ENCODE results near the gene SLX9.

Gene SLX9

DNA sequence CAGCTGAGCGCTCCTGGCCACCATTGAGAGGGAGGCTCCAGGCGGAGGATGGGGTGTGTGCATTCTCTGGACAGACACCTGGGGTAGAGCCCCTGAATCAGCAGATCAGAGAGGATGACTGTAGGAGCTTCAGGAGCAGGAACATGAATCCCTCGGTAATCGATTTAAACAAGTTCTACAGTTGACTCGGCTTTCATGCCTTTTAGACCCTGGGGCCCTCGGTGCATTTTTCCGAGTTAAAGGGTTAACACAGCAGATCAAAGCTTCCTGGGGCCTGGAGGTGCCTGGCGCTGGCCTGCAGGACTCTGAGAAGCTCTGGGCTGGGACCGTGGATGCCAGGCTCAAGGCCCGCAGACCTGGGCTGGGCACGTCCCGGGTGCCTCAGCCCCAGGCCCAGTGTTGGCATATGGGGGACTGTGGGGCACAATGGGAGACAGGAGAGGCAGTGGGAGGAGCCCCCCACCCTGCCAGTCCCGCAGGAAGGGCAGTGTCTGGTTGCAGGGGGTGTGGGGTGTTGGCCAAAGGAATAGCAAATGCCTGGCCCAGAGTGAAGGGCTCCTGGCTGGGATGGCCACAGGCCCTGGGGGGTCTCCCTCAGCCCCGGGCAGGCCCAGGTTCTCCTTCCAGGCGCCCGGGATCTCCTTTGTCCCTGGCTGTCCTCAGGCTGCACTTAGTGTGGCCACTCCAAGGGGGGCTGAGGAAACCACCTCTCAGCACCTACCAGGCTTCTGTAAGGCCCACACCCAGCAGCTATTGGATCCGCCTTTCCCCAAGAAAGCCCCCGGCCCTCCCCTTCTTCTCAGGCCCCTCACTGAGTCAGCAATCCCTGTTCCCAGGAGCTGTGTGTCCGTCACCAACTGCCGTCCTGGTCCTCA is 40.1 kb downstream of the SLX9 start:
- no peak for DNase-seq

GRCh38 chr21:44980562-44981489 is 41.0 kb downstream of the SLX9 start:
- DNase-seq: no peak

DNA sequence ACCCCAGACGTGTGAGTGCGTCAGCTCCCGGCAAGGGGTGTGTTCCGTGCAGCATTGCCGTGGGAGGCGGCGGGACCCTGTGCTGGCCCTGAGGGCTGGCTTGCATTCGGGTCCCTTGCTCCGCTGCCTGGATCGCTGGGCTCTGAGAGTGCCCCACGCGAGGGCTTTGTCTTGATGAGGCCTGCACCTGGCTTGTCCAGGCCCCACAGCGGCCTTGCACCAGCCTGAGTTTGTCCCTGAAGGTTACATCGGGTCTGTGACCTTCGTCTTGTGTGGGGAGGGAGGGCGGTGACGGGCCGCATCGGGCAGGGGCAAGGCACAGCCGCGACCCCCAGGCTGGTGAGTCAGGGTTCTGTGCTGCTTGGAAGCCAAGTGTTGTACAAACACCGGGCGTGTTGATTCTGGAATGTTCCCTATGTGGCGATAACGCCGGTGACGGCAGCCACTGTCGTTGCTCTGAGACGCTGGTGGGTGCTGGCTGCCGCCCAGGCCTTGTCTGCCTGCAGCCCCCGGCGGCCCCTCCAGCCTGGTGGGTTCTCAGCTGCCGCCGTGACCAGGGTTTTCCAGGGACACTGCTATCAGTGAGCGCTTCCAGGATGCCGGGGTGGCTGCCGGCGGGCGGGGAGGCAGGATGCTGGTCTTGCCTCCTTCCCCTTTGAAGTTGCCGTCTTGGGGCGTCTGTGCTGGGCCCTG is 42.9 kb downstream of the SLX9 start:
- DNase-seq: no peak

- DNase-seq: no peak
These were observed 43.8 kb downstream of the SLX9 start for GRCh38 chr21:44983421-44984206.

DNA sequence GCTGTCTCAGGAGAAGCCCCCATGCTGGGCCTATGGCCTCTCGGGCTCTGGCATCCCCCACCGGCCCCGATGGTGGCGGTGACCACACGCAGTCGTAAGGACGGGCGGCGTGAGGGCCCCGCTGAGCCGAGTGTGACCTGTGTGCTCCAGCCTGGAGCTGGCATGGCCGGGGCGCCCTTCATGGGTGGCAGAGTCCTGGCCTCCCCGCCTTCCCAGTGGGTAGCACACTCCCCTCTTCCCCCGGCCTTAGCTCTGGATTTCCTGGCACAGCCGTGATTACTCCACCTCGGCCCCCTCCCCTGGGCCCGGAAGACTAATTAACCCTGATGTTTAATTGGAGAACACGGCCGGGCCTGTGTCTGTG is 44.6 kb downstream of the SLX9 start:
- no peak for DNase-seq

GRCh38 chr21:44984792-44985440 is 45.1 kb downstream of the SLX9 start:
- no peak for DNase-seq

DNA sequence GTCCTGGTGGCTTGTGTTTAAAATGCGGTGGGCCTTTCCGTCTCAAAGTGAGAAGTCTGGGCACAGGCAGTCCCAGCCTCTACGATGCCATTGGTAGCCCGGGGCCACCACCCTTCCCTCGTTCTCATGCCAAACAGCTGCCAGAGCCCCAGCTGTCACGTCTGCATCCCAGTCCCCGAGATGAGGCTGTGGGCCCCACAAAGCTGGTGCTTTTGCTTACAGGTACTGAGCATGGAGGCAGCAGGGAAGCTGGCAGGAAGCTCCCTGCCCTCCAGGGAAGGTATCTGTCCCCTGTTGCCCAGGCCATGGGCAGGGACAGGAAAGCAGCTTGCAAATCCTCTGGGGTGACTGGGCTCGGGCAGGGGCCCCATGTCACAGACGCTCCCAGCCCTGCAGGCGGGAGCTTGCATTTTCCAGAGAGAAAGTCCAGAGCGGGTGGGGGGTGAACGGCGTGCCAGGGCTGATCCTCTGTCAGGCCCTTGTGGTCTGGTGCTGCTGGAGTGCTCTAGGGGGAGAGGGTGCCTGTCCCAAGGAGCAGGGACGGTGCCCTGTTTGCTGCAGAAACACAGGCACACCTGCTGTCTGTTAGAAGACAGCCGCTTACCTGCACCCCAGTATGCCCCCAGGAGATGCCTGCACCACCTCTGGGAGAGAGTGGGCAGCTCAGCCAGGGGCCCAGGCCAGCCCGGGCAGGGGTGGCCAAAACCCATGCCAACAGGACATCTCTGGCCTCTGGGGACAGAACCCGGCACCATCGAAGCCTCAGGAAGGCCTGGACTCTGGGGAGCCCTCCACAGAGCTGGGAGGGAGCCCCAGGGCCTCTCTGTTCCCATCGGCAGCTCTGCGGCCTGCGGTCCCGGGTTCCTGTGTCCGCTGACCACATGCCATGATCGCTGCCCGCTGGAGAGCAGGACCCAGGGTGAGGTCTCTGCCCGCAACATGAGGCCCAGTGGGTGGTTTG is 45.9 kb downstream of the SLX9 start:
- DNase-seq: no peak

GRCh38 chr21:44986471-44987291 is 46.9 kb downstream of the SLX9 start:
- no peak for DNase-seq

- DNase-seq: no peak
These were observed 47.6 kb downstream of the SLX9 start for GRCh38 chr21:44987301-44987885.

DNA sequence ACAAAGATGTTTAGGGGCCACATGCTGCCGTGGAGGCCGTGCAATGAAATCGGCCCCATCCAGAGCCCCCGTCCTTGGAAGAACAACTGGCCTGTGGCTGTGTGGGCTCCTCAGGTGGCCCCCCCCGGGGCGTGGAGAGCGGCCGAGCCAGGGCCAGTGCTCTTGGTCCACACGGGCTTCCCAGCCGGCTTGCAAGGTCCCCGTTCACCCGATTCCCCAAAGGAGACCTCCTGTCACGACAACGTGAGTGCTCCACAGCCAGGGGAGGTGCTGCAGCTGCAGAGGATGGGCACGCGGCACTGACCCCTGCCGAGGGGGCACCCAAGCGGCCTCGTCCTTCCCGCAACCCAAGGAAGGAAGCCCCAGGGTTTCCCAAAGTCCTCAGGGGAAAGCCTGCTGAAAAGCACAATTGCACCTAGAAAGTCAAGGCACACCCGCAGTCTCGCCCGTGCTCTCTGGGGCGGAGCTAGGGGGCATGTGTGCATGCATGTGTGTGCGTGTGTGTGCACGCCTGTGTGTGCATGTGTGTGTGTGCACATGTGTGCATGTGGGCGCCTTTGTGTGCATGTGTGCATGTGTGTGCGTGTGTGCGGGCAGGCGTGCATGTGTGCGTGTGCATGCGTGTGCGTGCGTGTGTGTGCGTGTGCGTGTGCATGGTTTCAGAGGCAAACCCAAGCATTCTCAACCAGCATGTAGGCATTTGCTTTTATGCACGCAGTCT is 48.2 kb downstream of the SLX9 start:
- DNase-seq: no peak

DNA sequence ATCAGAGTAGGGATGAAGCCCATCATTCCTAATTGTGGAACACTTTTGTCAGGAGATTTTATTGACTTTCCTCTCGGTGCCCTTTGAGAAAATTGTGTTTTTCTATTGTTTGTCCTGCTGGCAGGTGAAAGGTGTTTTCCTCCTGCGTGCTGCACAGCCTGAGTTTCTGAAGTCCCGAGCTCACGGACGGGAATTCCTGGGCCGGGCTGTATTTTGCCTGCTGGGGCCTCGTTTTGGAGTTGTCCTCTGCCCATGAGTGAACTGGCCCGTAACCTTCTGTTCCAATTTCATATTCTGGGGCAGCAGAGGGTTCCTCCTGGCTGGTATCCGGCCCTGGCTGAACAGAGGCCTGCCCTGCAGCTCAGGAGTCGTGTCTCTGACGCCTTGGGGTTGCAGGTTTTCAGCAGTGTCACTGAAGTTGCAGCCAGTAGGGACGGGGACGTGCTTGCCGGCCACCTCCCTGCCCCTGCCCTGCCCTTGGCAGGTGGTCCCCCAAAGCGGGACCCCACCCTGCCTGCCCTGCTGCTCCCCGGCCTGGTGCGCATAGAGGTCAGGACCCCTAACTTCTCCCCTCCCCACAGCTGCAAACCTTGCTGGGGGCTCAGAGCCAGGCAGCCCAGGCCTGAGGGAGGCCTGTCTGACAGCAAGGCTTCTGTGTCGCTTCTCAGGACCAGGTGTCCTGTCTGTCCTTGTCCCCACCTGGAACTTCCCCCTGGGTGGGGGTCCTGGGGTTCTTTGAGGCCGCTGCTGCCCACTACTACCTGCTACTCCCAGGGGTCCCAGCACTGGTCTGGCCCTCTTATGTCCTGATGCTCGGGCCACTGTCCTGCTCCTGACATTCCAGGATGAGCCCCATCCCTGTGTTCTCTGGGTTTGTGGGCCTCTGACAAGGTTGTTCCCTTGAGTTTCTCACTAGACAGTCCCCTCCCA is 49.0 kb downstream of the SLX9 start:
- DNase-seq: no peak

GRCh38 chr21:44989537-44989886 is 49.7 kb downstream of the SLX9 start:
- no peak for DNase-seq

- DNase-seq: no peak
These were observed 50.3 kb downstream of the SLX9 start for GRCh38 chr21:44989943-44990780.

GRCh38 chr21:44990921-44991320 is 51.1 kb downstream of the SLX9 start:
- DNase-seq: no peak

- DNase-seq: no peak
These were observed 52.0 kb downstream of the SLX9 start for GRCh38 chr21:44991538-44992483.

Data from NCI-H446 (cell line).